GM18498 (cell line): ENCODE measurements around the gene ACVR1.
A peak's percentile ranks its signal among the peaks of the same experiment; 100 is the strongest.
"Not testable (repeated sequence)": the region's sequence is repeated elsewhere in the genome, so short reads cannot be mapped to it uniquely, and the experiment has no call there.

Source experiments
- ATAC-seq: cut with Tn5 transposase; IDR thresholded peaks from one replicate; pipeline ENCODE4 v1.9.1; 2021; ENCODE audit warnings: mild to moderate bottlenecking, moderate library complexity; ENCODE audit not compliant: unreplicated experiment

The ACVR1 gene

DNA sequence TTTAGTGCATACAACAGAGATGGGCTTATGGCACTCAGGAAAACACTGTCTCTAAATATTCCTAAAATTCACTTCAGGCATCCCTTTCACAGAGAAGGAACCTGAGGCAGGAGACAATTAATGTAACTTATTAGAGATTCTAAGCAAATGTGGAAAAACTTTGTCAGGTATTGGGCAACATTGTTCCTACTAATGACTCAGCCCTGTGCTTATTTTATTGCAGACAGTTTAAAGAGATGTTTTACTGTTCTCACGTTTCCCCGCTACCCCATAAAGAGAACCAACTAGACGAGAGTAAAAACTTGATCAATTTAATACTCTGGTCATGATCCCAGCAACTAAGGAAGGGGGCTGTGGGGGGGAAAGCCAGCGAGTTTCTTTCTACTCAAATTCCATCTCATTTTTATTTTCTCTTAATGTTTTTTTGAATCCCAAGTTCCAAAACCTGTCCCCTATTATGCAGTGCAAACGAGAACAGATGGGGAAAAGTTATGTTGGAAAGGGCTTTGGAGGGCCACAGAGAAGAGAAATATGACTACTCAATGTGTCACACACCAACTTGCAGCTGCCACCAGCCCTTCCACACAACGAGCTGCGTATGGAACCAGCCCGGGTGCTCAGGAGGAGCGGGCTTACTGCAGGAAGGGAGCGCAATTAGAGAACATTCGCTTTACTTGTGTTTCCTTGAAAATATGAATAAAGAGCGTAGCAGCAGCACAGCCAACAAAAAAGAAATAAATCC is 18.7 kb upstream of the ACVR1 start:
- no peak for ATAC-seq

DNA sequence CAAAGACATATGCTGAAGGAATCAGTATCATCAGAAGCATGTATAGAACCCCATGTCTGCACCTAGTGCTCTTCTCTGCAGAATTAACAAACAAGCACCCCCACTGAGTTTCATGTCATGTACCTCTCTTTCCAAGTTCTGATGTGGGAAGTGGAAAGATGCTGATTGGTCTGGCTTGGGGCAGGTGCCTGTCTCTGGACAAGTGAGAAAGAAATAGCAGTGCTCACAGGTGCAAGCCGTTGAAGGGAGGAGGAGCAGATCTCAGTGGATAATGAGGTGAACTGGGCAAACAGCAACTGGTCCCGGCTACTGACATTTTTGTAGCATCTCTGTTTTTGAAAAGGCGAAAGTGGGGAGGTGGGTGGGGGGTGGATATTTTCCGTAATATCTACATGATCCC is 17.5 kb upstream of the ACVR1 start:
- no peak for ATAC-seq

GRCh38 chr2:157891643-157892041 is 15.5 kb upstream of the ACVR1 start:
- no peak for ATAC-seq

DNA sequence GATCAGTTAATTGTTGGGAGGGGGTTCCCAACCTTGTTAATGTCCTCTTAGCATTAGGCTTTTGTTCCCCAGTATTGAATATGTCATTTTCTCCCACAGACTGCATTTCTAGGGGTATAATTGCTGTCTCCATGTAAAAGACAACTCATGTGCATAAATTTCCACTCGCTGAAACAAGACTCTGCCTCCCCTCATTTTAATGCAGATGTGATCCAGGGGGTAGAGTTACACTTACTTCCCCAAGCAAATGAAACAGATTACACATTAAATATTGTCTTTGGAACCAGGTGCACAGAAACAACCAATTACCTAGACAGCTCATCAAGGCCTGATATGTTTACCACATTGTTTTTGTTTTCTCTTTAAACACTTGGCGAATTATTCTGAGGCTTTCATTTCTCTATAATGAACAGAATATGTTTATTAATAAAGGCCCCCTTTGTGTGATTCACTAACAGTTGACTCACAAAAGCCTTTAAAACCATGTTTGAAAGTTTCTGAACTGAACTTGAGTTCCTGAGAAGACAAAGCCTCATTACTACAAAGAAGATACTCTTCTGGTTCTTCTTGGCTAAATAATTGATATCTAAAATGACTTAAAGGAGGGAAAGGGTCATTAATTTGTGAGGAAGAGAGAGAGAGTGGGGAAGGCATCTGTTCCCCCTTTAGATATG is 15.0 kb upstream of the ACVR1 start:
- ATAC-seq, result no peak

- ATAC-seq, result no peak
Measured at GRCh38 chr2:157887946-157888345, 11.8 kb upstream of the ACVR1 start.

DNA sequence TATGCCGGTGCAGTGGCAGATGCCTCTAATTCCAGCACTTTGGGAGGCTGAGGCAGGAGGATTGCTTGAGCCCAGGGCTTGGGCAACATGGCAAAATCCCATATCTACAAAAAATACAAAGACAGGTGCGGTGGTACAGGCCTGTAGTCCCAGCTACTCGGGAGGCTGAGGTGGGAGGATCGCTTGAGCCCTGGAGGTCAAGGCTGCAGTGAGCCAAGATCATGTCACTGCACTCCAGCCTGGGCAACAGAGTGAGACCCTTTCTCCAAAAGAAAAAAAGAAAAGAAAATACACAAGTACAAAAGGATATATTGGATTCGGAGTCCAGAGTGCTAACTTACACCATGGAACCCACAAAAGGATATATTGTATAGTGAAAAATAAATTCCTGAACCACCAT is 8.4 kb upstream of the ACVR1 start:
- not testable (repeated sequence) for ATAC-seq

DNA sequence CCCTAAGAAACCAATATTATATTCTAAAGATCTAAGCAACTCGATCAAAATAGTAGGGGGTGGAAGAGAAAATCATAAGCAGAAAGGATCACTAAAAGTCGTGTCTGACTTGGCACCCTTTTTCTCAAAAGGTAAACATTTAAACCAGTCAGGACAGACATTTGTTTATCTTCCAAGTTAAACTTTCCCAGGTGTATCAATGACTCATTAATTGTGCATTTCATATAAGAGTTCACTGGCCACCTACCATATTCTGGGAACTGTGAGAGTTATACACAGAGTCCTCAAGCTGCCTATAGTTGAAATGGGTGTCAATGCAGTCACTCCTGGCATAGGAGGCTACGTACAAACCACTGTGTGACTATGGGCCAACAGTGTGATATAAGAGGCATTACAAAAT is 4.8 kb upstream of the ACVR1 start:
- no peak for ATAC-seq

DNA sequence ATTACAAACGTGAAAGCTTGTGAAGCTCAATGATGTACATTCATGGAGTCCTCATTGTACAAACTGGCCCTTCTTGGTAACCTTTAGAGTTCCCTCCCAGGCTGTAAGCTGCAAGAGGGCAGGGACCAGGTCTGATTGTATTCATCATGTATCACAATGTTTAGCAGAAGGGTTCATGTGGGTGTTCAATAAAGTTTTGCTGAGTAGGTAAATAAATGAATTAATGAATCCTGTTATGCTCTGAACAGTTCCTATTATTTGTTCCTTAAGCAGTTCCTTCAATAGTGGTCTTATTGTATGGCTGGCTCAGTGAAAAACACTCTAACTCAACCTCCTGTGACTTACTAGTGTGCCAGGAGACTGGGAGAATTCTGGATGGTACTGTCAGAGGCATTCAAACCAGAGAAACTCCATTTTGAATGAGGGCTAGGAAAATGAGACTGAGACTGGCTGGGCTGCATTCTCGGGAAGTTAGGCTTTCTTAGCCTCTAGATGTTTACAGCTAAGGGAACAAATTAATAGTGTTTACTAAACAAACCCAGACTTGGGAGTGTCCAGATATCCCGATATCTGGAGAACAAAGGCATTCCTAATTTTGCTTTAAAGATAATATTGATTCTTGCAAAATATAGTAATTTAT is 1.8 kb upstream of the ACVR1 start:
- no peak for ATAC-seq

DNA sequence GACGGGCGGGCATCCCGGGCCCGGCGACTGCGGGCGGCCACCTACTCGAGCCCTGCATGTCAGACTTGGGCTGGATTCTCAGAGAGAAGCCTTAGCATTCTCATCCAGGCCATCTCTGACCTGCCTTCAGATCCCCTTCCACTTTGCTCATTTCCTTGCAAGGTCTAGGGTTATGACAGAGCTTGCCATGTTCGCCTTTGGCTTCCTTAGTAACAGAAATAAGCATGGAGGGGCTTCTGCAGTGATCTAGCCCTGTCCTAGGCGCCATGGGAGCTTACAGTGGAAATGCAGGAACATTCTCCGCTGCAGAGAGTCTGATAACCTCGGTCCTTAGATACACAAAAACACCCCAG is 632 bp upstream of the ACVR1 start:
- ATAC-seq, result no peak

- ATAC-seq, result peak; percentile 57
Measured at GRCh38 chr2:157875641-157876065, 477 bp downstream of the ACVR1 start.

DNA sequence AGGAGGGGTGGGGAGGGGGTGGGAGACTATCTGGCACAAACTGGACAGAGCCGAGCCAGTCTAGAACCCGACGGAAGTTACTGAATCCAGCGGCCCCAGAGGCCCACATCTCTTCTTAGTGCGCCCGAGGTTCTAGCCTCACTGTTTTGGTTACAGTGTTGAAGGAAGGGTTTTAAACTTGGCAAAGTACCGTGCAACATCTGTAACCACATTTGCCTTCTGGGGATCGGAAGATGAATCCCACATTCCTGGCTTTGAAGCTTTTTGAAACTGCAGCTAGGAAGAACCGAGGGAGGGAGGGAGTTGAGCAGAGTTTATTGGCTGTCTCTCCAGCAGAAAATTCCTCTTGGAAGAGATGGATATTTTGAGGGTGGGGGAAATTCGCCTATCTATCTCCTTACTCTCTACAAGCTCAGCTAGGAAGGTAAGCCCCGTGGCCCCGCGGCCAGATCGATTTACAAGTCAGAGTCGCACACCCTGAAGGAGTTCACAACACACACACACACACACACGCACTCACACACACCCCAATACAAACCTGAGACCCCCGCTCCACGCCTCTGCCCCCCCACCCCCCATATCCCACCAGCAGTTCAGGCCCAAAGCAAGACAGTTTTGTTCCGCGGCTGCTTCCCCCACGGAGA is 1.0 kb downstream of the ACVR1 start:
- ATAC-seq, result no peak

DNA sequence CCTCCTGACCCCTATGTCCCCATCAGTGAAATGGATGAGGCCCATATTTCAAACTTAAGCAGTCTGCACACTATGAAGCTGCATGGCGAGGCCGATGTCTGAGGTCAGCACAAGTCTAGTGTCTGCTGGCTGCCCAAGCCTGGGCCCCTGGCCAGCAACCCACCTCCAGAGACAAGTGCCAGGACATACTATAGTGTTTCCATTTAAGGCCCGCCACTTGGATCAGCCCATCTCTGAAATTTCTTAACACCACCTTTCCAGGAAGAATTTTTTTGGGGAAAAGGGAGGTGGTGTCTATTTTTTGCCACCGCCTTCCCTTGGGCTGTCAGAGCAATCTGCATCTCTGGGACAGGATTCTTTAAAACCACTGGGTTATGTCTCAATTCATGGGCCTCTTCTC is 1.8 kb downstream of the ACVR1 start:
- no peak for ATAC-seq

DNA sequence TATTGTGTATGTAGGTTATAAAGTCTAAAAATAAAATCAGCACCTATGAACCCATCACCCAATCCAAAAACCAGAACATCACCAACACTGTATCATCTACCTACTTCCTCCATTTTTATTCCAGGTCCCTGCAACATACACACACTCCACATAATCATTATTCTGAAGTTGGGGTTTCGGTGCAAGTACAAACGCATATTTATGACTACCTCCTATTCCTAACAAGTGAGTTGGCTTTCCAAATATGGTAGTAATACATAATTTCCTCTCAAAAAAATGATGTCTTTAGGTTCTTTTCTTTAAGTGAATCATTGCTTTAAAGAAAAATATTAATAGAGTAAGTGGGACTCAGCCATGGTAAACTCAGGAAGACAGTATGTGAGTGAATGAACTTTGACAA is 3.3 kb downstream of the ACVR1 start:
- no peak for ATAC-seq

DNA sequence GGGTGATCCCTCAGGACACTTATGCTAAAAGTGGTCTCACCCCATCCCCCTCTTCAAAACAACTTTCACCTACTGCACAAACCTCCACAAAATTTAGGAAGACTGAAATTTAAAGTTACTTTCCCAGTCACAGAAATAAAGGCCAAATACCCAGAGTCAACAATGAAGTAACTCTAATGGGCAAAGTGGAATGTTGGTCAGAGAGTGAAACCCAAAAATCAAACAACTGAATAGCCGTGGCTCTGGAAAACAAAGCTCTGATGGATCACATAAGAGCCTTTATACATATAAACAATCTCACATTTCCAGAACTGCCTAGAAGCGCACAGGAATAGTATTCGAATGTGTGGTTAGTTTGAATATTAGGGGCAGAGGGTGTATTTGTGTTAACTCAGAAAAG is 4.7 kb downstream of the ACVR1 start:
- no peak for ATAC-seq

GRCh38 chr2:157868993-157869392 is 7.1 kb downstream of the ACVR1 start:
- no peak for ATAC-seq

- ATAC-seq, result no peak
Measured at GRCh38 chr2:157867703-157868102, 8.4 kb downstream of the ACVR1 start.

DNA sequence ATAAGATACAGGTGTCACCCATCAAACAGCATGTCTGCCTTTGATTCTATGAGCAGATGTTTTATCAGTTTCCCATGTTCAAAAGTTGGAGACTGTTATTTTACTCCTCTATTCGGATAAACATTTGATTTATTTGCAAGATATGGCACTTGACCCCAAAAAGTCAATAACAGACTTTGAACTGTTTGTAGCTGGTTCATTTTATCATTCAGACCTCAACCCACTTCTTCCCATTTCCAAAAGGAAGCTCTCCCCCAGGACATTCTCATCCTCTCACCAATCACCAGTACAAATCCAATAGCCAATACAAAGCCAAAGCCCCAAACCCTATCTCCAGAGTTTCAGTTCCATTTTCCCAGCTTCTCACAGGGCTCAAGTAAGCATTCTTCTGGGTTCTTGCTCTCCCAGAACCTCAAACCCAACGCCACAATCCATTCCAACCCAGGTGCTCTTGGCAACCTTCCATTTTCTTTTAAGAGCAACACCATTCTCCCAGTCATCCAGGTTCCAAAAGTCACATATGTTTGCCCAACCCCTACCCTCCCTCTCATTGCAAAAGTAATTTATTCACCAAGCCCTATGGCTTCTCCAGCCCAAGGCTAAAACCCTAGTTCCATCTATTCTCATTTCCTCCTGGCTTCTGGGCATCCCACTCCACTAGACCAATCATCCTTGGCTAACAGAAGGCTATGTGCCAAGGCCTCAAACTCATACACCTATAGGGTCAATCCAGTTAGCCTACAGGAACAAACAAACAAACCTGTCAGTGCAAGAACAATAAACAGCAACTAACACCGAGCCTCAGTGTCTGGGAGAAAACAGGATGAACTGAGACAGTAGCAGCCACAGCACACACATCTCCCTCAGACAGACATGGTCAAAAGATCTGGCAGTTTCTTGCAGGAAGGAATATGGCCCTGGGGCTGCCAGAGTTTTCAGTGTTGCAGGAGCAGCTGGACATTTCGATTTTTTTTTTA is 9.2 kb downstream of the ACVR1 start:
- no peak for ATAC-seq

- ATAC-seq, result no peak
Measured at GRCh38 chr2:157866202-157866601, 9.9 kb downstream of the ACVR1 start.

DNA sequence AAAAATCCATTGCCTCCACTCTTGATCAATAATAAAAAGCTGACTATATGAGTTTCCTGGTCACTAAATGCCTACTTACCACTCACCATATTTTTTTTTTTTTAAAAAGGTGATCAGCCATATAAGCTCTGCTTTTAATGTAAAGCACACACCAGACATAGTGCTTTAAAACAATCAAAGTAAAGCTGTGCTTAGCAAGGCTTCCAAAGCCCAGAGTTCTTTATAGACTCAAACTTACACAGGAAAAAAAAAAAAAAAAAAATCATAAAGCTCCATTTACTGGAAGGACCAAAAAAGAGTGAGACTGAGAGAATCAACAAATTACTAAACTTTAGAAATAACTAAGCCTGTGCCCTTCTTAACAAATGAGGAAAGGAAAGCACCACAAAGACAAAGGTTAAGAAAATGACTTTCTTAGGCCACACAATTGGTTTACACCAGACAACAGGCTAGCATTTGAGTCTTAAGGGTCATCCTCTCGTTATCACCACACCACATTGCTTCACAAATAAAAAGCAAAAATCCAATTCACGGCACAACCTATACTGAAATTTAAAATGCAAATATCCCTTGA is 11.2 kb downstream of the ACVR1 start:
- no peak for ATAC-seq

GRCh38 chr2:157858846-157859245 is 17.3 kb downstream of the ACVR1 start:
- no peak for ATAC-seq
